ENCODE measurements around the gene TFEC. TPM values are rescaled to one million over a fixed set of nuclear protein-coding genes. Genes with fewer than 3 reads are reported as not detected.
"Not testable (repeated sequence)": the region's sequence is repeated elsewhere in the genome, so short reads cannot be mapped to it uniquely, and the experiment has no call there.

Gene TFEC
- total RNA-seq, 1 donor from 2014 or later, result not detected

DNA sequence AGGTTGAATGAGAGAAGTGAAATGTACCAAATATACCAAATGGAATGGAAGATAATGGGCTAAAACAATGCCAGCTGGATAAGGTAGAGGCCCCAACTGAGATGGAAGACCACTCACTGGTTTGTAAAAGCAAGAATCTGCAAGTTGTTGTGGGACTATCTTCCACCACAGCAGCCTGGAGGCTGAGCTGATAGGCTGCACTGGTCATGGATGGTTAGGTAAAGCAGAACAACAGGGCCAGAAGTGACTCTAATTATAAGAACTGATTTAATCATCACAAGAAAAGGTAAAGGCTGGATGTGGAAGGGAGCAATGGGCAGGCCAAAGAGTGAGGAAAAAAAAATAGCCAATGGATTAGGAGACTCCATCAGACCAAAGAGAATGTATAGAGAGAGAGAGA, 11.8 kb downstream of the TFEC start:
- Mint-ChIP-seq H3K36me3 (ENCODE audit: unreplicated experiment) (no peaks in the 10 kb centered on the region), H3K4me3 (ENCODE audit: unreplicated experiment) (no peak overlapping the region), H3K4me1 (ENCODE audit: low read depth, unreplicated experiment) (no peaks in the 10 kb centered on the region), H3K27me3 (ENCODE audit: unreplicated experiment) (no peaks in the 10 kb centered on the region), H3K27ac (ENCODE audit: unreplicated experiment) (no peak overlapping the region), H3K9me3 (ENCODE audit: unreplicated experiment) (no peaks in the 10 kb centered on the region)
- TF ChIP-seq, protein P1, sequence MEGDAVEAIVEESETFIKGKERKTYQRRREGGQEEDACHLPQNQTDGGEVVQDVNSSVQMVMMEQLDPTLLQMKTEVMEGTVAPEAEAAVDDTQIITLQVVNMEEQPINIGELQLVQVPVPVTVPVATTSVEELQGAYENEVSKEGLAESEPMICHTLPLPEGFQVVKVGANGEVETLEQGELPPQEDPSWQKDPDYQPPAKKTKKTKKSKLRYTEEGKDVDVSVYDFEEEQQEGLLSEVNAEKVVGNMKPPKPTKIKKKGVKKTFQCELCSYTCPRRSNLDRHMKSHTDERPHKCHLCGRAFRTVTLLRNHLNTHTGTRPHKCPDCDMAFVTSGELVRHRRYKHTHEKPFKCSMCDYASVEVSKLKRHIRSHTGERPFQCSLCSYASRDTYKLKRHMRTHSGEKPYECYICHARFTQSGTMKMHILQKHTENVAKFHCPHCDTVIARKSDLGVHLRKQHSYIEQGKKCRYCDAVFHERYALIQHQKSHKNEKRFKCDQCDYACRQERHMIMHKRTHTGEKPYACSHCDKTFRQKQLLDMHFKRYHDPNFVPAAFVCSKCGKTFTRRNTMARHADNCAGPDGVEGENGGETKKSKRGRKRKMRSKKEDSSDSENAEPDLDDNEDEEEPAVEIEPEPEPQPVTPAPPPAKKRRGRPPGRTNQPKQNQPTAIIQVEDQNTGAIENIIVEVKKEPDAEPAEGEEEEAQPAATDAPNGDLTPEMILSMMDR (IDR thresholded peaks at IDR 0.05; ENCODE audit: partially characterized antibody, unreplicated experiment), result no peak
- DNase-seq, result no peak

DNA sequence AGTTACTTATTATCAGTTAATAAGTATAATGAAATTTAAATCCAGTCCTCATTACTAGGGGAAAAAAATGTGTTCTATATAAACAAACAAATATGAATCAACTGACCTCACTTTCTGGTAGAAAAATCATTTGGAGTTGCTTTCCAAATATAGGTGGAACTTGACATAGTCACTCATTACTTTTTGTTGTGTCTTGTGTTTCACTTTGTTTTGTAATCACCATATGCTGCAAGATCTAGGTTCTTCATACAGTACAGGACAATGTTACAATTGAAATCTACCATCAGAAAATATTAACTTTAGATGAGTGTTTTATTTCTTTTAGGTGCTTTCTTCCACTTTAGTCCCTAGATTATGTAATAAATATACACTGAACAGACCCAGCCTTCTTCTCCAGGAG, 16.9 kb downstream of the TFEC start:
- Mint-ChIP-seq H3K4me1 (ENCODE audit: low read depth, unreplicated experiment) (no peaks in the 10 kb centered on the region), H3K27ac (ENCODE audit: unreplicated experiment) (no peak overlapping the region), H3K9me3 (ENCODE audit: unreplicated experiment) (no peaks in the 10 kb centered on the region), H3K36me3 (ENCODE audit: unreplicated experiment) (no peaks in the 10 kb centered on the region), H3K27me3 (ENCODE audit: unreplicated experiment) (no peaks in the 10 kb centered on the region), H3K4me3 (ENCODE audit: unreplicated experiment) (no peak overlapping the region)
- TF ChIP-seq, protein P1 (IDR thresholded peaks at IDR 0.05; ENCODE audit: partially characterized antibody, unreplicated experiment), result no peak
- no peak for DNase-seq

- Mint-ChIP-seq H3K27me3 (ENCODE audit: unreplicated experiment) (no peaks in the 10 kb centered on the region), H3K36me3 (ENCODE audit: unreplicated experiment) (peaks cover 4% of the 10 kb centered on the region), H3K9me3 (ENCODE audit: unreplicated experiment) (no peaks in the 10 kb centered on the region), H3K27ac (ENCODE audit: unreplicated experiment) (no peak overlapping the region), H3K4me3 (ENCODE audit: unreplicated experiment) (no peak overlapping the region), H3K4me1 (ENCODE audit: low read depth, unreplicated experiment) (no peaks in the 10 kb centered on the region)
- DNase-seq, result no peak
- TF ChIP-seq, protein P1 (IDR thresholded peaks at IDR 0.05; ENCODE audit: partially characterized antibody, unreplicated experiment), result no peak
Observed at GRCh38 chr7:116011584-116011983, 19.0 kb downstream of the TFEC start.

GRCh38 chr7:116004762-116005161, 25.8 kb downstream of the TFEC start:
- not testable (repeated sequence) for H3K9me3 Mint-ChIP-seq (ENCODE audit: unreplicated experiment); H3K4me3 Mint-ChIP-seq (ENCODE audit: unreplicated experiment); H3K27ac Mint-ChIP-seq (ENCODE audit: unreplicated experiment); H3K27me3 Mint-ChIP-seq (ENCODE audit: unreplicated experiment); H3K4me1 Mint-ChIP-seq (ENCODE audit: low read depth, unreplicated experiment); DNase-seq; H3K36me3 Mint-ChIP-seq (ENCODE audit: unreplicated experiment)

DNA sequence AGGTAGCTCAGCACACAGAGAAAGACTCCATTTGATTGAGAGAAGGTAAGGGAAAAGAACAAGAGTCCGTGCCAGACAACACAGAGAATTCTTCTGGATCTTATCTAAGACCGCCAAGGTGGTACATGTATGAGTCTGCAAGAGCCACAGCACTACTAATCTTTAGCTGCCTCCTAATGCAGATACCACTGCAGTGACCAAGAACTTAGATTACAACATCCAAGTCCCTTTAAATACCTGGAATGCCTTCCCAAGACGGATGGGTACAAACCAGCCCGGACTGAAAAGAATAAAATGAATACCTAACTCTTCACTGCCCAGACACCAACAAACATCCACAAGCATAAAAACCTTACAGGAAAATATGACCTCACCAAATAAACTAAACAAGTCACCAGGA, 33.3 kb downstream of the TFEC start:
- no peaks in the 10 kb centered on the region for H3K9me3 Mint-ChIP-seq (ENCODE audit: unreplicated experiment)
- TF ChIP-seq, protein P1 (IDR thresholded peaks at IDR 0.05; ENCODE audit: partially characterized antibody, unreplicated experiment), result no peak
- H3K27ac Mint-ChIP-seq (ENCODE audit: unreplicated experiment), result no peak overlapping the region

GRCh38 chr7:115995701-115996100, 34.9 kb downstream of the TFEC start:
- H3K4me1 Mint-ChIP-seq (ENCODE audit: low read depth, unreplicated experiment), result no peaks in the 10 kb centered on the region
- TF ChIP-seq, protein P1 (IDR thresholded peaks at IDR 0.05; ENCODE audit: partially characterized antibody, unreplicated experiment), result no peak
- no peak overlapping the region for H3K4me3 Mint-ChIP-seq (ENCODE audit: unreplicated experiment)
- H3K9me3 Mint-ChIP-seq (ENCODE audit: unreplicated experiment), result no peaks in the 10 kb centered on the region
- no peak overlapping the region for H3K27ac Mint-ChIP-seq (ENCODE audit: unreplicated experiment)
- peaks cover 1% of the 10 kb centered on the region for H3K27me3 Mint-ChIP-seq (ENCODE audit: unreplicated experiment)
- peaks cover 4% of the 10 kb centered on the region for H3K36me3 Mint-ChIP-seq (ENCODE audit: unreplicated experiment)
- DNase-seq, result no peak

More for the DNA sequence above, 33.3 kb downstream of the TFEC start:
- no peak overlapping the region for H3K4me3 Mint-ChIP-seq (ENCODE audit: unreplicated experiment)
- DNase-seq, result no peak
- no peaks in the 10 kb centered on the region for H3K4me1 Mint-ChIP-seq (ENCODE audit: low read depth, unreplicated experiment)
- no peaks in the 10 kb centered on the region for H3K27me3 Mint-ChIP-seq (ENCODE audit: unreplicated experiment)
- H3K36me3 Mint-ChIP-seq (ENCODE audit: unreplicated experiment), result peaks cover 4% of the 10 kb centered on the region
